Stimulated activated CD4-positive, alpha-beta T cell treated with anti-CD3 and anti-CD28 coated beads, Interleukin-15, amount 100 ng/mL, for 24 hours (primary cell): ENCODE measurements around the gene OXER1.

ENCODE experiments used
- DNase-seq: peaks from one replicate; pipeline ENCODE4 v3.0.0-alpha.2; 2020

The OXER1 gene

GRCh38 chr2:42793334-42794270 is 29.7 kb upstream of the OXER1 start:
- no peak for DNase-seq

GRCh38 chr2:42792583-42793333 is 28.8 kb upstream of the OXER1 start, which contains the start of gene HAAO:
TSS of gene HAAO (minus strand) at chr2:42792583. CDS start at chr2:42792536, 47 bp downstream.
- DNase-seq = peak; percentile 33

GRCh38 chr2:42792087-42792582 is 28.2 kb upstream of the OXER1 start:
- DNase-seq = peak; percentile 46

- DNase-seq = no peak
These were observed 27.7 kb upstream of the OXER1 start for GRCh38 chr2:42791606-42792005.

GRCh38 chr2:42789751-42790150 is 25.8 kb upstream of the OXER1 start:
- DNase-seq = no peak

- DNase-seq = no peak
These were observed 24.9 kb upstream of the OXER1 start for GRCh38 chr2:42788882-42789281.

GRCh38 chr2:42788478-42788793 is 24.5 kb upstream of the OXER1 start:
- DNase-seq = no peak

- no peak for DNase-seq
These were observed 24.0 kb upstream of the OXER1 start for GRCh38 chr2:42787788-42788477.

GRCh38 chr2:42787424-42787787 is 23.5 kb upstream of the OXER1 start:
- no peak for DNase-seq

GRCh38 chr2:42786561-42787345 is 22.8 kb upstream of the OXER1 start:
- DNase-seq = no peak

- DNase-seq = no peak
These were observed 20.4 kb upstream of the OXER1 start for GRCh38 chr2:42784204-42784880.

- DNase-seq = no peak
These were observed 19.6 kb upstream of the OXER1 start for GRCh38 chr2:42783511-42783910.

- DNase-seq = no peak
These were observed 17.2 kb upstream of the OXER1 start for GRCh38 chr2:42781181-42781580.

GRCh38 chr2:42777883-42778805 is 14.2 kb upstream of the OXER1 start:
- DNase-seq = no peak

GRCh38 chr2:42775810-42776209 is 11.9 kb upstream of the OXER1 start:
- no peak for DNase-seq

GRCh38 chr2:42775186-42775585 is 11.3 kb upstream of the OXER1 start:
- DNase-seq = no peak

GRCh38 chr2:42771546-42772153 is 7.7 kb upstream of the OXER1 start:
- no peak for DNase-seq

GRCh38 chr2:42770288-42771131 is 6.6 kb upstream of the OXER1 start:
- DNase-seq = no peak

- no peak for DNase-seq
These were observed 5.8 kb upstream of the OXER1 start for GRCh38 chr2:42769583-42770287.
